CD14-positive monocyte (primary cell): ENCODE measurements around the gene LAMP1. TPM values are rescaled to one million over a fixed set of nuclear protein-coding genes. Genes with fewer than 3 reads are reported as not detected.
"Not testable (repeated sequence)": the region's sequence is repeated elsewhere in the genome, so short reads cannot be mapped to it uniquely, and the experiment has no call there.

Experiments
- DNase-seq, 3 donors: peaks; one replicate each; pipeline ENCODE4 v3.0.0-alpha.2; 2011 to 2022
- H2AFZ ChIP-seq: 2 replicates; pipeline ENCODE4 v1.6.0; 2012; ENCODE audit warnings: mild to moderate bottlenecking, low read depth, low read length, inconsistent platforms; ENCODE audit not compliant: insufficient read depth, poor library complexity, severe bottlenecking
- H3K27ac ChIP-seq, 2 donors: 1 replicate in 1 of 2; 2 replicates in 1 of 2; pipeline ENCODE4 v1.5.1; 2012 to 2013; ENCODE audit warnings: low read length in 2 of 2, control low read depth in 1 of 2, inconsistent platforms in 1 of 2, low read depth in 1 of 2, mild to moderate bottlenecking in 1 of 2
- H3K27me3 ChIP-seq, 2 donors: one replicate each; pipeline versions ENCODE4 v1.6.0 to v1.6.1; 2011 to 2013; ENCODE audit warnings: low read length in 2 of 2; ENCODE audit not compliant: control insufficient read depth in 2 of 2, insufficient read depth in 2 of 2
- H3K36me3 ChIP-seq, 2 donors: replicated peaks in 1 of 2; 1 replicate in 1 of 2; 2 replicates in 1 of 2; pipeline versions ENCODE4 v1.5.1 to v1.6.1; 2012 to 2013; ENCODE audit warnings: low read length in 2 of 2, control low read depth in 1 of 2, inconsistent platforms in 1 of 2, mild to moderate bottlenecking in 1 of 2; ENCODE audit not compliant: insufficient read depth in 2 of 2, control insufficient read depth in 1 of 2
- H3K4me1 ChIP-seq, 2 donors: 1 replicate in 1 of 2; 2 replicates in 1 of 2; pipeline versions ENCODE4 v1.5.1 to v1.6.1; 2012 to 2013; ENCODE audit warnings: low read length in 2 of 2, control low read depth in 1 of 2, inconsistent platforms in 1 of 2, mild to moderate bottlenecking in 1 of 2, moderate library complexity in 1 of 2; ENCODE audit not compliant: insufficient read depth in 2 of 2, control insufficient read depth in 1 of 2
- H3K4me2 ChIP-seq: replicated peaks from 2 replicates; pipeline ENCODE3; 2012; ENCODE audit warnings: low read length, moderate library complexity, mild to moderate bottlenecking; ENCODE audit not compliant: poor library complexity, severe bottlenecking; ENCODE audit errors: extremely low read depth
- H3K4me3 ChIP-seq, 3 experiments: fragments of 200-600 bp in 1 of 3; sonication (generic) in 1 of 3; replicated peaks in 1 of 3; 1 replicate in 2 of 3; 2 replicates in 1 of 3; pipeline ENCODE4 v1.5.1; 2011 to 2013; ENCODE audit warnings: low read length in 3 of 3, mild to moderate bottlenecking in 3 of 3, control low read depth in 2 of 3, low read depth in 2 of 3, inconsistent platforms in 1 of 3, moderate library complexity in 1 of 3
- H3K79me2 ChIP-seq: 2 replicates; pipeline ENCODE4 v1.6.0; 2012; ENCODE audit warnings: mild to moderate bottlenecking, control low read depth, inconsistent platforms, low read length, moderate library complexity; ENCODE audit not compliant: insufficient read depth
- H3K9ac ChIP-seq: 2 replicates; pipeline ENCODE4 v1.6.0; 2017; ENCODE audit warnings: low read length, mild to moderate bottlenecking; ENCODE audit not compliant: insufficient read depth, poor library complexity, severe bottlenecking
- H3K9me3 ChIP-seq, 2 donors: replicated peaks in 1 of 2; 1 replicate in 1 of 2; 2 replicates in 1 of 2; pipeline versions ENCODE4 v1.5.1 to v1.6.1; 2012 to 2013; ENCODE audit warnings: low read length in 2 of 2, control low read depth in 1 of 2; ENCODE audit not compliant: control insufficient read depth in 1 of 2, insufficient read depth in 1 of 2
- H4K20me1 ChIP-seq: 2 replicates; pipeline ENCODE4 v1.6.0; 2012; ENCODE audit warnings: mild to moderate bottlenecking, low read length, control low read depth, moderate library complexity; ENCODE audit not compliant: insufficient read depth
- H3K27ac Mint-ChIP-seq, 7 donors: one replicate each; pipeline ENCODE4 v1.8.0; 2020; ENCODE audit warnings: mild to moderate bottlenecking in 7 of 7, mixed read lengths in 7 of 7, moderate library complexity in 6 of 7, inconsistent platforms in 2 of 7
- H3K27me3 Mint-ChIP-seq, 3 donors: one replicate each; pipeline ENCODE4 v1.8.0; 2021 to 2022; ENCODE audit warnings: low read depth in 3 of 3, mild to moderate bottlenecking in 3 of 3, mixed read lengths in 3 of 3, moderate library complexity in 3 of 3, inconsistent platforms in 1 of 3
- H3K36me3 Mint-ChIP-seq, 2 donors: one replicate each; pipeline ENCODE4 v1.8.0; 2020; ENCODE audit warnings: mixed read lengths in 2 of 2, inconsistent platforms in 1 of 2, mild to moderate bottlenecking in 1 of 2
- H3K4me1 Mint-ChIP-seq: one replicate; pipeline ENCODE4 v1.8.0; 2020; ENCODE audit warnings: mild to moderate bottlenecking, mixed read lengths
- H3K4me3 Mint-ChIP-seq, 2 donors: one replicate each; pipeline ENCODE4 v1.8.0; 2020; ENCODE audit warnings: mild to moderate bottlenecking in 2 of 2, mixed read lengths in 2 of 2, moderate library complexity in 1 of 2
- H3K9me3 Mint-ChIP-seq, 7 donors: one replicate each; pipeline ENCODE4 v1.8.0; 2020 to 2022; ENCODE audit warnings: mixed read lengths in 7 of 7, mild to moderate bottlenecking in 6 of 7, moderate library complexity in 6 of 7, inconsistent platforms in 2 of 7
- CTCF ChIP-seq: fragments of 200-600 bp; IDR thresholded peaks from one replicate; pipeline ENCODE4 v1.8.0; 2022; ENCODE audit warnings: antibody characterized with exemption, mild to moderate bottlenecking
- WGBS: methylation state at CpG from one replicate; pipeline ENCODE4 v1.1.5; 2013; ENCODE audit warnings: missing lambda C conversion rate; ENCODE audit not compliant: insufficient coverage; 5-methylcytosine and 5-hydroxymethylcytosine counted together
- intact Hi-C, 2 donors: fragments of 100-400 bp; cut with micrococcal nuclease; formaldehyde crosslinking; loops; one replicate each; pipeline versions ENCODE4 v1.15.0 to v1.15.1; 2023
- polyA plus RNA-seq, 3 donors: library from polyadenylated mRNA; depleted of rRNA in 1 of 3; unstranded in 2 of 3; stranded (reverse) in 1 of 3; fragments of 300-500 nt in 2 of 3; fragments of >200 nt in 1 of 3; fragmentation: Illumina TruSeq in 2 of 3; gene quantifications; 1 replicate in 2 of 3; 2 replicates in 1 of 3; pipeline ENCODE4 v1.2.3, GENCODE V29; 2012 to 2021

LAMP1 gene
- polyA plus RNA-seq, 3 donors: 22.0 to 122 (median 24.5) TPM

- peaks cover 0 to 3% of the 10 kb centered on the region in 2 donors for H3K9me3 ChIP-seq
- intact Hi-C loops: no loop called here
- no peaks in the 10 kb centered on the region for H3K4me1 ChIP-seq
- peaks cover 76 to 93% of the 10 kb centered on the region in 2 donors for H3K36me3 ChIP-seq
- H3K36me3 Mint-ChIP-seq: peaks cover 81 to 91% of the 10 kb centered on the region in 2 donors
- H3K27ac Mint-ChIP-seq: peak overlapping the region in 3 of 7 donors; percentile 2 to 62 (median 54)
- H4K20me1 ChIP-seq: no peaks in the 10 kb centered on the region
- H3K79me2 ChIP-seq: no peaks in the 10 kb centered on the region
- WGBS: 0% methylated on average over 3 of the region's 5 CpGs
- no peaks in the 10 kb centered on the region for H3K4me1 Mint-ChIP-seq
- H3K9ac ChIP-seq: no peak overlapping the region
- H3K4me3 ChIP-seq: no peak overlapping the region
- TF ChIP-seq CTCF: no peak
- no peak overlapping the region for H2AFZ ChIP-seq
- H3K27me3 Mint-ChIP-seq: no peaks in the 10 kb centered on the region
- H3K27me3 ChIP-seq: no peaks in the 10 kb centered on the region
- peaks cover 5 to 12% (median 9%) of the 10 kb centered on the region in 7 donors for H3K9me3 Mint-ChIP-seq
- H3K27ac ChIP-seq: peak overlapping the region in 1 of 2 donors; percentile 52
- H3K4me2 ChIP-seq: no peak overlapping the region
- H3K4me3 Mint-ChIP-seq: no peak overlapping the region
- no peak for DNase-seq
Observed at GRCh38 chr13:113258321-113259054, 38.6 kb upstream of the LAMP1 start.

GRCh38 chr13:113260996-113261395 is 36.0 kb upstream of the LAMP1 start:
- H3K9me3 ChIP-seq: peaks cover 0 to 3% of the 10 kb centered on the region in 2 donors
- Mint-ChIP-seq H3K4me1 (no peaks in the 10 kb centered on the region), H3K36me3 (peaks cover 74 to 82% of the 10 kb centered on the region in 2 donors), H3K4me3 (no peak overlapping the region), H3K27ac (no peak overlapping the region), H3K9me3 (peaks cover 5 to 12% (median 9%) of the 10 kb centered on the region in 7 donors), H3K27me3 (no peaks in the 10 kb centered on the region)
- no peak for TF ChIP-seq CTCF
- WGBS: 97% methylated on average over 6 of the region's 13 CpGs
- no peaks in the 10 kb centered on the region for H3K4me1 ChIP-seq
- H3K27ac ChIP-seq: no peak overlapping the region
- no peak overlapping the region for H2AFZ ChIP-seq
- DNase-seq: no peak
- H4K20me1 ChIP-seq: no peaks in the 10 kb centered on the region
- H3K4me3 ChIP-seq: no peak overlapping the region
- no peak overlapping the region for H3K4me2 ChIP-seq
- H3K27me3 ChIP-seq: no peaks in the 10 kb centered on the region
- H3K9ac ChIP-seq: no peak overlapping the region
- H3K79me2 ChIP-seq: no peaks in the 10 kb centered on the region
- peaks cover 66 to 88% of the 10 kb centered on the region in 2 donors for H3K36me3 ChIP-seq
- intact Hi-C loops: no loop called here

- H3K4me1 ChIP-seq, H3K4me1 Mint-ChIP-seq, H3K4me3 ChIP-seq, H3K27ac Mint-ChIP-seq, H3K9me3 ChIP-seq, H4K20me1 ChIP-seq, intact Hi-C loops, H2AFZ ChIP-seq, H3K9me3 Mint-ChIP-seq, H3K4me3 Mint-ChIP-seq, H3K9ac ChIP-seq, H3K27me3 ChIP-seq, H3K27ac ChIP-seq, H3K4me2 ChIP-seq, H3K27me3 Mint-ChIP-seq, H3K79me2 ChIP-seq, DNase-seq: not testable (repeated sequence)
- peaks cover 63 to 73% of the 10 kb centered on the region in 2 donors for H3K36me3 Mint-ChIP-seq
- WGBS: no CpG with 5 or more reads among the region's 14 CpGs
- H3K36me3 ChIP-seq: peaks cover 52 to 73% of the 10 kb centered on the region in 2 donors
Observed at GRCh38 chr13:113263016-113263415, 34.0 kb upstream of the LAMP1 start.
